Heart left ventricle (tissue), 16 donors: Measurements from ENCODE around the gene RNF149. TPM values are rescaled to one million over a fixed set of nuclear protein-coding genes. Genes with fewer than 3 reads are reported as not detected.

Experiments
- ATAC-seq, 4 donors: fragments of 200-7000 bp; cut with Tn5 transposase; one replicate each; pipeline ENCODE4 v1.9.1; 2020 to 2022; ENCODE audit warnings: moderate library complexity in 4 of 4, mild to moderate bottlenecking in 3 of 4, moderate number of reproducible peaks in 1 of 4
- DNase-seq, 5 donors: peaks; one replicate each; pipeline ENCODE4 v3.0.0-alpha.2; 2020
- H3K27ac ChIP-seq, 12 donors: fragments of 200-600 bp; sonication (generic) in 4 of 12; one replicate each; pipeline versions ENCODE4 v1.5.0 to v1.8.0; 2016 to 2022; ENCODE audit warnings: mild to moderate bottlenecking in 2 of 12
- H3K27me3 ChIP-seq, 9 donors: fragments of 200-600 bp; sonication (generic) in 2 of 9; one replicate each; pipeline versions ENCODE4 v1.5.1 to v1.8.0; 2016 to 2022; ENCODE audit warnings: mild to moderate bottlenecking in 3 of 9
- H3K36me3 ChIP-seq, 9 donors: fragments of 200-600 bp; sonication (generic) in 2 of 9; one replicate each; pipeline versions ENCODE4 v1.5.0 to v1.8.0; 2018 to 2022; ENCODE audit warnings: mild to moderate bottlenecking in 2 of 9
- H3K4me1 ChIP-seq, 12 donors: fragments of 200-600 bp; sonication (generic) in 4 of 12; one replicate each; pipeline versions ENCODE4 v1.5.0 to v1.8.0; 2016 to 2022; ENCODE audit warnings: mild to moderate bottlenecking in 3 of 12
- H3K4me3 ChIP-seq, 12 donors: fragments of 200-600 bp; sonication (generic) in 4 of 12; one replicate each; pipeline versions ENCODE4 v1.5.0 to v1.8.0; 2017 to 2022; ENCODE audit warnings: mild to moderate bottlenecking in 9 of 12, moderate library complexity in 4 of 12
- H3K9me3 ChIP-seq, 12 donors: fragments of 200-600 bp; sonication (generic) in 4 of 12; one replicate each; pipeline versions ENCODE4 v1.5.0 to v1.8.0; 2016 to 2022; ENCODE audit warnings: mild to moderate bottlenecking in 1 of 12
- POLR2A ChIP-seq, 2 donors: fragments of 450-650 bp; IDR thresholded peaks; one replicate each; pipeline ENCODE4 v1.6.1; 2017; ENCODE audit warnings: antibody characterized with exemption in 2 of 2, mild to moderate bottlenecking in 2 of 2, moderate library complexity in 2 of 2
- WGBS, 4 donors: extraction: QIAGEN DNeasy Blood & Tissue Kit in 2 of 4; methylation state at CpG; one replicate each; pipeline versions ENCODE4 v1.1.5 to v1.1.7; 2013 to 2018; 5-methylcytosine and 5-hydroxymethylcytosine counted together
- intact Hi-C, 10 donors: fragments of 100-400 bp; cut with DNase I; formaldehyde crosslinking; loops; one replicate each; pipeline versions ENCODE4 v1.11.1 to v1.14.2; 2022
- polyA plus RNA-seq, 2 donors: library from polyadenylated mRNA; stranded (reverse); fragments of 200-250 nt; gene quantifications; one replicate each; pipeline ENCODE4 v1.2.3, GENCODE V29; 2013
- total RNA-seq, 9 donors: library from RNA; depleted of rRNA in 2 of 9; stranded (reverse); fragments of >200 nt in 2 of 9; fragmentation: NEBNext Ultra II Directional in 3 of 9; extraction: Animal tissue kit (Norgen Biotek cat#: 25700) in 3 of 9; gene quantifications; one replicate each; pipeline versions ENCODE4 v1.1.0 to v1.2.4, GENCODE V29; 2016 to 2023
- TF ChIP-seq, protein P1 (sequence below), 12 donors: fragments of 200-600 bp; sonication (generic) in 4 of 12; IDR thresholded peaks; one replicate each; pipeline versions ENCODE4 v1.5.0 to v1.8.0; 2018 to 2022; ENCODE audit warnings: antibody characterized with exemption in 12 of 12, mild to moderate bottlenecking in 5 of 12
- donor health status: ischemic (EF 13 %, LVEDD 7.1; RV severe dilation, severe dysfunction).
- donor health status: healthy with polysubstance abuse.
- donor health status: DM: no; HTN: yes; CAD: no.
- donor health status: DM: no; HTN: no; CAD: no.
- donor health status: ischemic (EF 25% LVEDD 6.9; RV normal size, moderate dysfunction).
- donor health status: ischemic (EF 25% LVEDD 5.7; RV mildly dilated, moderate dysfunction).
- donor health status: healthy.
- donor health status: DM: yes; HTN: yes; CAD: no.
- donor health status: ischemic (EF 35%, LVEDD 5.7; RV mildly dilated, moderate dysfunction).
- donor health status: nonischemic (EF 11% LVEDD 7.7; RV severe dilation, severe dysfunction).
- donor health status: DM: yes; HTN: yes; CAD: no.
- donor health status: PGD.
- donor health status: ischemic (EF 29% LVEDD 5.4; RV normal size, mild dysfunction).
- donor health status: nonischemic (EF 23%, LVEDD 6.1; RV moderate dilation, normal function).

RNF149 gene
- total and polyA plus RNA-seq, 11 donors, result 10.9 to 46.1 (median 15.8) TPM

- WGBS, 4 donors, result 81 to 86% (median 84%) methylated on average over 7 of the region's 7 CpGs
- H3K27ac ChIP-seq, result no peak overlapping the region
- TF ChIP-seq POLR2A (IDR thresholded peaks at IDR 0.05), result no peak
- TF ChIP-seq, protein P1, sequence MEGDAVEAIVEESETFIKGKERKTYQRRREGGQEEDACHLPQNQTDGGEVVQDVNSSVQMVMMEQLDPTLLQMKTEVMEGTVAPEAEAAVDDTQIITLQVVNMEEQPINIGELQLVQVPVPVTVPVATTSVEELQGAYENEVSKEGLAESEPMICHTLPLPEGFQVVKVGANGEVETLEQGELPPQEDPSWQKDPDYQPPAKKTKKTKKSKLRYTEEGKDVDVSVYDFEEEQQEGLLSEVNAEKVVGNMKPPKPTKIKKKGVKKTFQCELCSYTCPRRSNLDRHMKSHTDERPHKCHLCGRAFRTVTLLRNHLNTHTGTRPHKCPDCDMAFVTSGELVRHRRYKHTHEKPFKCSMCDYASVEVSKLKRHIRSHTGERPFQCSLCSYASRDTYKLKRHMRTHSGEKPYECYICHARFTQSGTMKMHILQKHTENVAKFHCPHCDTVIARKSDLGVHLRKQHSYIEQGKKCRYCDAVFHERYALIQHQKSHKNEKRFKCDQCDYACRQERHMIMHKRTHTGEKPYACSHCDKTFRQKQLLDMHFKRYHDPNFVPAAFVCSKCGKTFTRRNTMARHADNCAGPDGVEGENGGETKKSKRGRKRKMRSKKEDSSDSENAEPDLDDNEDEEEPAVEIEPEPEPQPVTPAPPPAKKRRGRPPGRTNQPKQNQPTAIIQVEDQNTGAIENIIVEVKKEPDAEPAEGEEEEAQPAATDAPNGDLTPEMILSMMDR (IDR thresholded peaks at IDR 0.05), result no peak
- peak in 1 of 4 donors; percentile 44 for ATAC-seq
- H3K27me3 ChIP-seq, result no peaks in the 10 kb centered on the region
- H3K4me1 ChIP-seq, result peaks cover 0 to 25% (median 0%) of the 10 kb centered on the region in 12 donors
- intact Hi-C loops, result loop anchor here in 8 of 10 donors (5.0 to 10.0 kb wide), 4 partner anchors 46 to 1103 kb away; partner anchors contain the start of gene CREG2 (in 5 of the 8)
- no peak overlapping the region for H3K4me3 ChIP-seq
- no peak for DNase-seq
- no peaks in the 10 kb centered on the region for H3K9me3 ChIP-seq
- no peaks in the 10 kb centered on the region for H3K36me3 ChIP-seq
Observed at GRCh38 chr2:101341421-101341820, 32.9 kb upstream of the RNF149 start.

GRCh38 chr2:101340141-101340551 is 31.6 kb upstream of the RNF149 start:
- Histone ChIP-seq H3K4me1 (peaks cover 0 to 25% (median 0%) of the 10 kb centered on the region in 12 donors), H3K9me3 (no peaks in the 10 kb centered on the region), H3K27me3 (no peaks in the 10 kb centered on the region), H3K36me3 (no peaks in the 10 kb centered on the region), H3K27ac (peak overlapping the region in 1 of 12 donors; percentile 57), H3K4me3 (no peak overlapping the region)
- DNase-seq (no peak), ATAC-seq (peak in 1 of 4 donors; percentile 57)
- 80 to 95% (median 94%) methylated on average over 1 of the region's 1 CpG for WGBS, 4 donors
- TF ChIP-seq POLR2A (IDR thresholded peaks at IDR 0.05), result no peak
- TF ChIP-seq, protein P1 (IDR thresholded peaks at IDR 0.05), result no peak
- intact Hi-C loops, result loop anchor here in 8 of 10 donors (5.0 to 10.0 kb wide), 4 partner anchors 47 to 1105 kb away; partner anchors contain the start of gene CREG2 (in 5 of the 8)

DNA sequence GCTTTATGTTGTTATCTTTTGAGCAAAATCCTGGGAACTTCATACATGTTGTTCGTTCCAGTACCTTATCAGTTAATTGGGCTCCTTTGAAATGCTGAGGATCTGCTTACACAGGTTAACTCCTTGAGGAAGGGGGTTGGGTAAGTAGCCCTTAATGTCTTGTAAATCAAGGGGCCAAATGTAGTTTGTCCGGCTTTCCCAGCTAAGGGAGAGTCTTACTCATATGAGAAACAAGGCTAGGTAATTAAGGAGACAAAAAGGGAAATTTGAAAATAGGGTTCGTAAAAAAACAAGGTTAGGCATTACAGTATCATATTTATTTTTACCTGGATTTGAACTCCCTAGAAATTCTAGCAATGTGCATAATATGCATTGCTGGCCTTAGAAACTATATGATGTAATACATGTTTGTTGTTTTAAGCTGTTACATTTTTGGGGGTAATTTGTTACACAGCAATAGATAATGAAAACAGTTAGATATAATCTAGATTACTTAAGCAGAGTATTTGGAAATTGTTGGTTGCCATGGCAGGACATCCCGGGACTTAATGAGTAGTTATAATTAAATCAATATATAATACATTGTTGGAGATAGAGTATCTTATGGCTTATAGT is 30.9 kb upstream of the RNF149 start:
- no peak for ATAC-seq
- intact Hi-C loops, result loop anchor here in 1 of 10 donors (10.0 kb wide), 1 partner anchor 495 kb away; no protein-coding TSS in a partner anchor
- Histone ChIP-seq H3K27ac (no peak overlapping the region), H3K36me3 (no peaks in the 10 kb centered on the region), H3K4me1 (peaks cover 0 to 25% (median 0%) of the 10 kb centered on the region in 12 donors), H3K4me3 (no peak overlapping the region), H3K9me3 (no peaks in the 10 kb centered on the region), H3K27me3 (no peaks in the 10 kb centered on the region)
- no peak for TF ChIP-seq POLR2A (IDR thresholded peaks at IDR 0.05)
- no peak for DNase-seq
- WGBS, 4 donors, result 89 to 91% (median 89%) methylated on average over 4 of the region's 4 CpGs

DNA sequence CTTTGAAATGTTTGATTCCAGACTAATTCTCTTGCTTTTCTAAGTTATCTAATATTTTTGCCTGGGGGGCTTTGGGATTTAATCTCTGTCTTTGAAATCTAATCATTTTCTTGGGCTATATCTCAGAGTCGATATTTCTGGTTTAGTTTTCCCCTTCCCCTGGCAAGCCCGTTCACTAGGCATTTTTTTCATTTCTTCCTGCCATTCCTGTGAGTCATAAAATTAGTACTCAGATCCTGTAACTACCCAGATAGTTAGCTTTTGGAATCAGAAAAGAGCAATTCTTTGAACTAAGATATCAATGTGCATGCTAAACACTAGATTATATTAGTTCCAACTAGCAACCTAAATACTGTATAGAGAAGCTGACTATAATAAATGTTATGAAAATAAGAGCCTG is 29.4 kb upstream of the RNF149 start:
- H3K9me3 ChIP-seq, result no peaks in the 10 kb centered on the region
- H3K36me3 ChIP-seq, result no peaks in the 10 kb centered on the region
- no peak overlapping the region for H3K4me3 ChIP-seq
- peaks cover 0 to 25% (median 0%) of the 10 kb centered on the region in 12 donors for H3K4me1 ChIP-seq
- no peak for TF ChIP-seq POLR2A (IDR thresholded peaks at IDR 0.05)
- TF ChIP-seq, protein P1 (IDR thresholded peaks at IDR 0.05), result no peak
- WGBS, 4 donors, result 53 to 68% (median 57%) methylated on average over 2 of the region's 2 CpGs
- H3K27ac ChIP-seq, result no peak overlapping the region
- DNase-seq (no peak), ATAC-seq (no peak)
- H3K27me3 ChIP-seq, result no peaks in the 10 kb centered on the region
- intact Hi-C loops, result loop anchor here in 1 of 10 donors (10.0 kb wide), 1 partner anchor 497 kb away; no protein-coding TSS in a partner anchor
